SK-N-SH (cell line): ENCODE measurements around the gene ADAMTS15.

Experiments used
- FOXJ3 ChIP-seq: sonication (generic); formaldehyde crosslinking; IDR thresholded peaks from 2 replicates; pipeline ENCODE4 v1.5.1; 2020; ENCODE audit warnings: mild to moderate bottlenecking, missing genetic modification reagents
- MXI1 ChIP-seq: IDR thresholded peaks from 2 replicates; pipeline ENCODE4 v1.6.1; 2012; ENCODE audit warnings: mild to moderate bottlenecking, low read depth, low read length, improper control_type of control experiment
- RAD21 ChIP-seq: IDR thresholded peaks from 2 replicates; pipeline ENCODE4 v1.6.1; 2012; ENCODE audit warnings: mild to moderate bottlenecking, low read length
- RFX5 ChIP-seq: IDR thresholded peaks from 2 replicates; pipeline ENCODE4 v1.6.1; 2012; ENCODE audit warnings: mild to moderate bottlenecking, improper control_type of control experiment, low read length
- SIN3A ChIP-seq: IDR thresholded peaks from 2 replicates; pipeline ENCODE4 v1.6.1; 2012; ENCODE audit warnings: low read depth, mild to moderate bottlenecking, low read length, moderate library complexity, borderline replicate concordance
- TAF1 ChIP-seq: IDR thresholded peaks from 2 replicates; pipeline ENCODE4 v1.6.1; 2012; ENCODE audit warnings: low read depth, mild to moderate bottlenecking, low read length, moderate library complexity, borderline replicate concordance
- TF ChIP-seq, protein P1 (sequence below): fragments of 200-600 bp; sonication (generic); IDR thresholded peaks from 2 replicates; pipeline ENCODE4 v1.6.1; 2017; ENCODE audit warnings: antibody characterized with exemption, mild to moderate bottlenecking, moderate library complexity
- TF ChIP-seq, protein P2 (sequence below): IDR thresholded peaks from 2 replicates; pipeline ENCODE4 v1.4.0; 2012; ENCODE audit warnings: low read depth, borderline replicate concordance
- TF ChIP-seq, protein P3 (sequence below): IDR thresholded peaks from 2 replicates; pipeline ENCODE4 v1.6.1; 2012; ENCODE audit warnings: mild to moderate bottlenecking, low read depth, low read length, moderate library complexity

DNA sequence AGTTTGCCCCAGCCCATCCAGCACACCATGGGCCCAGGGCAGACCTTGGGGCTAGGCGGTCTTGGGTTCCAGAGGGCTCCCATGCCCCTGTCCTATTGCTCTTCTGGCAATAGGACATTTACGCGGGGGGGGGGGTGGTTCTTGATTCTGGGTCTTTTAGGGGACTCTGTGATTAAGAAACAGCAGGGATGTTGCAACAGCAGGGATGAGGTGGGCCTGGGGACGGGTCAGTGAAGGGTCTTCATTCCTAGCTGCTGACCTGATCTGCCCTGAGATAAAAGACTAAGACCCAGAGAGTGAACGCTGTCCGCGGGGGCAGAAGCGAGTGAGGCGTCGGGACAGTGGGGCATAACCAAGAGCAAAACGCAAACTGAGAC is 418 bp upstream of the ADAMTS15 start:
- TF ChIP-seq RAD21 (no peak), TAF1 (no peak), RFX5 (no peak), SIN3A (no peak), MXI1 (no peak), FOXJ3 (CRISPR knock-in tag) (no peak)
- TF ChIP-seq, protein P1, sequence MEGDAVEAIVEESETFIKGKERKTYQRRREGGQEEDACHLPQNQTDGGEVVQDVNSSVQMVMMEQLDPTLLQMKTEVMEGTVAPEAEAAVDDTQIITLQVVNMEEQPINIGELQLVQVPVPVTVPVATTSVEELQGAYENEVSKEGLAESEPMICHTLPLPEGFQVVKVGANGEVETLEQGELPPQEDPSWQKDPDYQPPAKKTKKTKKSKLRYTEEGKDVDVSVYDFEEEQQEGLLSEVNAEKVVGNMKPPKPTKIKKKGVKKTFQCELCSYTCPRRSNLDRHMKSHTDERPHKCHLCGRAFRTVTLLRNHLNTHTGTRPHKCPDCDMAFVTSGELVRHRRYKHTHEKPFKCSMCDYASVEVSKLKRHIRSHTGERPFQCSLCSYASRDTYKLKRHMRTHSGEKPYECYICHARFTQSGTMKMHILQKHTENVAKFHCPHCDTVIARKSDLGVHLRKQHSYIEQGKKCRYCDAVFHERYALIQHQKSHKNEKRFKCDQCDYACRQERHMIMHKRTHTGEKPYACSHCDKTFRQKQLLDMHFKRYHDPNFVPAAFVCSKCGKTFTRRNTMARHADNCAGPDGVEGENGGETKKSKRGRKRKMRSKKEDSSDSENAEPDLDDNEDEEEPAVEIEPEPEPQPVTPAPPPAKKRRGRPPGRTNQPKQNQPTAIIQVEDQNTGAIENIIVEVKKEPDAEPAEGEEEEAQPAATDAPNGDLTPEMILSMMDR: no peak
- TF ChIP-seq, protein P2, sequence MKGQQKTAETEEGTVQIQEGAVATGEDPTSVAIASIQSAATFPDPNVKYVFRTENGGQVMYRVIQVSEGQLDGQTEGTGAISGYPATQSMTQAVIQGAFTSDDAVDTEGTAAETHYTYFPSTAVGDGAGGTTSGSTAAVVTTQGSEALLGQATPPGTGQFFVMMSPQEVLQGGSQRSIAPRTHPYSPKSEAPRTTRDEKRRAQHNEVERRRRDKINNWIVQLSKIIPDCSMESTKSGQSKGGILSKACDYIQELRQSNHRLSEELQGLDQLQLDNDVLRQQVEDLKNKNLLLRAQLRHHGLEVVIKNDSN: no peak
- TF ChIP-seq, protein P3, sequence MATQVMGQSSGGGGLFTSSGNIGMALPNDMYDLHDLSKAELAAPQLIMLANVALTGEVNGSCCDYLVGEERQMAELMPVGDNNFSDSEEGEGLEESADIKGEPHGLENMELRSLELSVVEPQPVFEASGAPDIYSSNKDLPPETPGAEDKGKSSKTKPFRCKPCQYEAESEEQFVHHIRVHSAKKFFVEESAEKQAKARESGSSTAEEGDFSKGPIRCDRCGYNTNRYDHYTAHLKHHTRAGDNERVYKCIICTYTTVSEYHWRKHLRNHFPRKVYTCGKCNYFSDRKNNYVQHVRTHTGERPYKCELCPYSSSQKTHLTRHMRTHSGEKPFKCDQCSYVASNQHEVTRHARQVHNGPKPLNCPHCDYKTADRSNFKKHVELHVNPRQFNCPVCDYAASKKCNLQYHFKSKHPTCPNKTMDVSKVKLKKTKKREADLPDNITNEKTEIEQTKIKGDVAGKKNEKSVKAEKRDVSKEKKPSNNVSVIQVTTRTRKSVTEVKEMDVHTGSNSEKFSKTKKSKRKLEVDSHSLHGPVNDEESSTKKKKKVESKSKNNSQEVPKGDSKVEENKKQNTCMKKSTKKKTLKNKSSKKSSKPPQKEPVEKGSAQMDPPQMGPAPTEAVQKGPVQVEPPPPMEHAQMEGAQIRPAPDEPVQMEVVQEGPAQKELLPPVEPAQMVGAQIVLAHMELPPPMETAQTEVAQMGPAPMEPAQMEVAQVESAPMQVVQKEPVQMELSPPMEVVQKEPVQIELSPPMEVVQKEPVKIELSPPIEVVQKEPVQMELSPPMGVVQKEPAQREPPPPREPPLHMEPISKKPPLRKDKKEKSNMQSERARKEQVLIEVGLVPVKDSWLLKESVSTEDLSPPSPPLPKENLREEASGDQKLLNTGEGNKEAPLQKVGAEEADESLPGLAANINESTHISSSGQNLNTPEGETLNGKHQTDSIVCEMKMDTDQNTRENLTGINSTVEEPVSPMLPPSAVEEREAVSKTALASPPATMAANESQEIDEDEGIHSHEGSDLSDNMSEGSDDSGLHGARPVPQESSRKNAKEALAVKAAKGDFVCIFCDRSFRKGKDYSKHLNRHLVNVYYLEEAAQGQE: no peak
